Transverse colon (tissue), 4 donors: ENCODE data around the gene INPP4B. TPM values are rescaled to one million over a fixed set of nuclear protein-coding genes. Genes with fewer than 3 reads are reported as not detected.

Source experiments
- DNase-seq: peaks from one replicate; pipeline ENCODE4 v3.0.0-alpha.2; 2019
- H3K27ac ChIP-seq, 4 donors: fragments of 200-600 bp; sonication (generic); 2 replicates each; pipeline ENCODE4 v1.5.1; 2016 to 2018; ENCODE audit warnings: inconsistent platforms in 4 of 4
- H3K27me3 ChIP-seq: fragments of 200-600 bp; sonication (generic); 2 replicates; pipeline ENCODE4 v1.5.1; 2017; ENCODE audit warnings: inconsistent platforms
- H3K36me3 ChIP-seq, 4 donors: fragments of 200-600 bp; sonication (generic); 2 replicates each; pipeline ENCODE4 v1.5.1; 2017 to 2019; ENCODE audit warnings: inconsistent platforms in 4 of 4
- H3K4me1 ChIP-seq, 4 donors: fragments of 200-600 bp; sonication (generic); 2 replicates each; pipeline ENCODE4 v1.5.1; 2017 to 2020; ENCODE audit warnings: inconsistent platforms in 4 of 4
- H3K4me3 ChIP-seq, 4 donors: fragments of 200-600 bp; sonication (generic); 1 replicate in 1 of 4; 2 replicates in 3 of 4; pipeline versions ENCODE4 v1.5.1 to v1.6.1; 2017 to 2019; ENCODE audit warnings: inconsistent platforms in 4 of 4
- H3K9me3 ChIP-seq, 2 donors: fragments of 200-600 bp; sonication (generic); 2 replicates each; pipeline ENCODE4 v1.5.1; 2017 to 2019; ENCODE audit warnings: inconsistent platforms in 2 of 2
- CTCF ChIP-seq, 5 experiments: fragments of 200-600 bp in 3 of 5; fragments of 450-650 bp in 2 of 5; sonication (generic) in 3 of 5; IDR thresholded peaks; 1 replicate in 2 of 5; 2 replicates in 3 of 5; pipeline ENCODE4 v1.5.1; 2016 to 2017; ENCODE audit warnings: antibody characterized with exemption in 5 of 5, inconsistent platforms in 3 of 5, mild to moderate bottlenecking in 2 of 5, moderate library complexity in 1 of 5
- EP300 ChIP-seq: sonication (generic); formaldehyde crosslinking; IDR thresholded peaks from one replicate; pipeline ENCODE4 v1.6.1; 2017; ENCODE audit warnings: antibody characterized with exemption, low read depth
- POLR2A ChIP-seq: fragments of 450-650 bp; IDR thresholded peaks from one replicate; pipeline ENCODE4 v1.6.1; 2016; ENCODE audit warnings: antibody characterized with exemption, mild to moderate bottlenecking, moderate library complexity
- POLR2AphosphoS5 ChIP-seq, 3 donors: sonication (generic); formaldehyde crosslinking; IDR thresholded peaks; one replicate each; pipeline ENCODE4 v1.6.1; 2016; ENCODE audit warnings: antibody characterized with exemption in 3 of 3
- WGBS, 2 donors: methylation state at CpG; one replicate each; pipeline ENCODE4 v1.1.5; 2018; ENCODE audit warnings: low coverage in 1 of 2; 5-methylcytosine and 5-hydroxymethylcytosine counted together
- in situ Hi-C, 4 donors: fragments of 200-750 bp; cut with MboI; loops; one replicate each; pipeline versions ENCODE4 v1.15.0 to v1.15.1; 2017; ENCODE audit warnings: low sequenced_read_pairs in 3 of 4, low pct_ligation_motif_present in 1 of 4, low pct_unique_long_range_greater_than_20kb in 1 of 4
- intact Hi-C: fragments of 100-400 bp; cut with DNase I; formaldehyde crosslinking; loops from one replicate; pipeline ENCODE4 v1.15.1; 2023; ENCODE audit warnings: low total_unique reads
- total RNA-seq, 4 donors: library from RNA; depleted of rRNA; stranded (reverse); fragments of >200 nt; gene quantifications; one replicate each; pipeline ENCODE4 v1.1.0, GENCODE V29; 2016

The INPP4B gene
- total RNA-seq, 4 donors from 2014 or later, result 18.3 to 33.8 (median 31.4) TPM

DNA sequence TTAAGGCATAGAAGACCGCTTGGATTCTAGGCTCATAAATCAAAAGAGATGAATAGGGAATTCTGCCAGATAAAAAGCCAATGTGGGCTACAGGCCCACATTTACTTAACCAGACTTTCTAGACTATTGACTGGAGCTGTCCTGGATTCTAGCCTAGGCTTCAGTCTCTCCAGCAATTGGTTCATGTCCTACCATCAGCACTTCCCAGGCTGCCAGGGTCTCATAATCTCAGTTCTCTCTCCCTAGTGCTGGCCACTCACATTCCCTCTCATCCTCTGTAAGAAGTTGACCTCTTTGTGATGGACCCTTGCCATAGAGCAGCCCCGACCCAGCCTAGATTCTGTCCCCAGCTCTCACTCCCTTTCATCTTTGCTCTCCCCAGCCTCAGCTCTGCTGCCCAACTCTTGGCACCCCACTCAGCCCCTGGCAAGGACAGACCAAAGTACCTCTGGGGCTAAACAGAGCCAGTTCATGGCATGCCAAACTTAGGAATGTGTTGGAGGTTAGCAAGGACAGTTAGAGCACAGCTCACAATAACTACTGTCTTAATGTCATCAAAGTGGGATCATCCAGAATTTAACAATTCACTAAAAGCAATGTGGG is 396.2 kb downstream of the INPP4B start:
- intact Hi-C loops (no loop called here), in situ Hi-C loops (no loop called here)
- H3K9me3 ChIP-seq, result no peaks in the 10 kb centered on the region

GRCh38 chr4:142447009-142447408 is 399.1 kb downstream of the INPP4B start:
- Histone ChIP-seq H3K4me3 (no peak overlapping the region), H3K27ac (no peak overlapping the region), H3K4me1 (no peaks in the 10 kb centered on the region), H3K9me3 (no peaks in the 10 kb centered on the region), H3K27me3 (no peaks in the 10 kb centered on the region), H3K36me3 (no peaks in the 10 kb centered on the region)
- in situ Hi-C loops (no loop called here), intact Hi-C loops (no loop called here)
- TF ChIP-seq EP300 (no peak), POLR2A (no peak), POLR2AphosphoS5 (IDR thresholded peaks at IDR 0.05) (no peak), CTCF (IDR thresholded peaks at IDR 0.05) (no peak)
- 73 to 82% methylated on average over 3 of the region's 3 CpGs for WGBS, 2 donors
- no peak for DNase-seq

More for the DNA sequence above, 396.2 kb downstream of the INPP4B start:
- DNase-seq, result no peak
- WGBS, 2 donors, result 77 to 84% methylated on average over 2 of the region's 2 CpGs
- H3K27me3 ChIP-seq, result no peaks in the 10 kb centered on the region
- H3K4me1 ChIP-seq, result no peaks in the 10 kb centered on the region
- no peak overlapping the region for H3K27ac ChIP-seq
- no peak overlapping the region for H3K4me3 ChIP-seq
- H3K36me3 ChIP-seq, result no peaks in the 10 kb centered on the region
- TF ChIP-seq POLR2AphosphoS5 (IDR thresholded peaks at IDR 0.05) (no peak), CTCF (IDR thresholded peaks at IDR 0.05) (no peak), EP300 (no peak), POLR2A (no peak)

DNA sequence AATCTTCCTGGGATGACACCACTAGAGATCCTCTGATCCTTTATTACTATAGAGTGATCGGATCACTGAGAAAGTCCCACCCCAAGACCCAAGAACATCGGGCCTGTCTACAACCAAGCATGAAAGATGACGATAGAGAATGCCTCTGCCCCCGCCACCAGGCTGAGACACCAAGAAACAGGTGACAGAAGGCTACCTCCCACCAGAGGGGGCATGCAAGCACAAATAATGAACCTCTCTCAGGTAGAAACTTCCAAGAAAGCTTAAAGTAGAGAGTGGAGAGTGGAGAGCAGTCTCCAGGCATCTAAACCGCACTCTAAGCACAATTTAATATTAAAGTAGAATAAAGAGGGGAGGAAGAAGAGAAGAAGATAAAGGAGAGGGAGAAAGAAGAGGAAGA is 402.6 kb downstream of the INPP4B start:
- Histone ChIP-seq H3K9me3 (no peaks in the 10 kb centered on the region), H3K27ac (no peak overlapping the region), H3K27me3 (no peaks in the 10 kb centered on the region), H3K36me3 (no peaks in the 10 kb centered on the region), H3K4me3 (no peak overlapping the region), H3K4me1 (no peaks in the 10 kb centered on the region)
- no peak for DNase-seq
- TF ChIP-seq CTCF (IDR thresholded peaks at IDR 0.05) (no peak), EP300 (no peak), POLR2AphosphoS5 (IDR thresholded peaks at IDR 0.05) (no peak), POLR2A (no peak)
- WGBS, 2 donors, result 93 to 98% methylated on average over 4 to 5 of the region's 5 CpGs
- intact Hi-C loops, result no loop called here
- in situ Hi-C loops, result no loop called here

GRCh38 chr4:142440093-142440492 is 406.0 kb downstream of the INPP4B start:
- H3K27ac ChIP-seq, result no peak overlapping the region
- H3K4me3 ChIP-seq, result no peak overlapping the region
- H3K9me3 ChIP-seq, result no peaks in the 10 kb centered on the region
- no peak for TF ChIP-seq CTCF (IDR thresholded peaks at IDR 0.05)
- TF ChIP-seq POLR2AphosphoS5 (IDR thresholded peaks at IDR 0.05), result no peak
- no peak for TF ChIP-seq POLR2A
- TF ChIP-seq EP300, result no peak
- H3K36me3 ChIP-seq, result no peaks in the 10 kb centered on the region
- no peaks in the 10 kb centered on the region for H3K4me1 ChIP-seq
- WGBS, 2 donors, result 77 to 81% methylated on average over 2 of the region's 2 CpGs
- DNase-seq, result no peak
- no peaks in the 10 kb centered on the region for H3K27me3 ChIP-seq
- intact Hi-C loops, result no loop called here
- in situ Hi-C loops, result no loop called here
